Measurements from ENCODE around the gene SETD2.

The SETD2 gene

DNA sequence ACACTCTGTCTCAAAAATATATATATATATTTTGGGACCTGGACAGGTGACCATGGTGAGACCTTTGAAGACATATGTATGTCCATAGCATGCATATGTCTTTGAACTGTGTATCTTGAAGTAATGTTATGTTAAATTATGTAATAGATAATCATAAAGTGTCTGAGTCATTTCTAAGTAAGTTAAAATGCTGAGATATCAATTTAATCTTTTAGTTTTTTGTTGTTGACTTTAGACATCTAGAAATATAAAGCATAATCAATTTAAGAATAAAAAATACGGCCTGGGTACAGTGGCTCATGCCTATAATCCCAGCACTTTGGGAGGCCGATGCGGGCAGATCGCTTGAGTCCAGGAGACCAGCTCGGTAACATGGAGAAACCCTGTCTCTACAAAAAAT lies 12.7 kb upstream of the SETD2 start:
- H2BK5ac ChIP-seq (ENCODE audit: low read depth, low read length, poor library complexity) = no peak overlapping the region
- no peaks in the 10 kb centered on the region for H3K79me2 ChIP-seq (ENCODE audit: control insufficient read depth, insufficient read depth, low read length, poor library complexity)
- H3K4ac ChIP-seq (ENCODE audit: low read depth, low read length) = no peak overlapping the region
- H3K18ac ChIP-seq (ENCODE audit: low read length) = no peak overlapping the region
- H3K14ac ChIP-seq (ENCODE audit: low read length) = no peak overlapping the region
- H2AK5ac ChIP-seq (ENCODE audit: low read length) = no peak overlapping the region
- no peak overlapping the region for H2BK120ac ChIP-seq (ENCODE audit: insufficient read depth, low read length, poor library complexity)
- no peak overlapping the region for H3K4me3 ChIP-seq (ENCODE audit: low read depth, low read length)
- no peak overlapping the region for H4K8ac ChIP-seq (ENCODE audit: low read depth, low read length)
- no CpG with 5 or more reads among the region's 5 CpGs for WGBS (ENCODE audit: extremely low coverage, insufficient coverage, insufficient read length)
- no peaks in the 10 kb centered on the region for H3K9me3 ChIP-seq (ENCODE audit: insufficient read depth, low read depth, low read length)
- H3K4me2 ChIP-seq (ENCODE audit: low read length) = no peak overlapping the region
- peaks cover 3 to 8% of the 10 kb centered on the region in 2 experiments for H3K36me3 ChIP-seq (ENCODE audit: control insufficient read depth in 1 of 2, insufficient read depth in 2 of 2, low read length in 2 of 2)
- no peak overlapping the region for H2BK12ac ChIP-seq (ENCODE audit: low read length)
- no peak overlapping the region for H2AFZ ChIP-seq (ENCODE audit: insufficient read depth, low read length, poor library complexity)
- H3K9ac ChIP-seq (ENCODE audit: low read length) = no peak overlapping the region
- H3K79me1 ChIP-seq (ENCODE audit: low read length) = no peaks in the 10 kb centered on the region
- no peak overlapping the region for H3K27ac ChIP-seq (ENCODE audit: low read depth, low read length)
- no peak overlapping the region for H3K23ac ChIP-seq (ENCODE audit: low read length)
- DNase-seq = no peak
- no peaks in the 10 kb centered on the region for H3K27me3 ChIP-seq (ENCODE audit: insufficient read depth, low read length)
- no peak overlapping the region for H4K12ac ChIP-seq (ENCODE audit: low read depth, low read length)
- H4K91ac ChIP-seq (ENCODE audit: low read depth, low read length) = no peak overlapping the region
- no peaks in the 10 kb centered on the region for H3K4me1 ChIP-seq (ENCODE audit: control insufficient read depth in 1 of 2, insufficient read depth in 2 of 2, low read length in 2 of 2)

DNA sequence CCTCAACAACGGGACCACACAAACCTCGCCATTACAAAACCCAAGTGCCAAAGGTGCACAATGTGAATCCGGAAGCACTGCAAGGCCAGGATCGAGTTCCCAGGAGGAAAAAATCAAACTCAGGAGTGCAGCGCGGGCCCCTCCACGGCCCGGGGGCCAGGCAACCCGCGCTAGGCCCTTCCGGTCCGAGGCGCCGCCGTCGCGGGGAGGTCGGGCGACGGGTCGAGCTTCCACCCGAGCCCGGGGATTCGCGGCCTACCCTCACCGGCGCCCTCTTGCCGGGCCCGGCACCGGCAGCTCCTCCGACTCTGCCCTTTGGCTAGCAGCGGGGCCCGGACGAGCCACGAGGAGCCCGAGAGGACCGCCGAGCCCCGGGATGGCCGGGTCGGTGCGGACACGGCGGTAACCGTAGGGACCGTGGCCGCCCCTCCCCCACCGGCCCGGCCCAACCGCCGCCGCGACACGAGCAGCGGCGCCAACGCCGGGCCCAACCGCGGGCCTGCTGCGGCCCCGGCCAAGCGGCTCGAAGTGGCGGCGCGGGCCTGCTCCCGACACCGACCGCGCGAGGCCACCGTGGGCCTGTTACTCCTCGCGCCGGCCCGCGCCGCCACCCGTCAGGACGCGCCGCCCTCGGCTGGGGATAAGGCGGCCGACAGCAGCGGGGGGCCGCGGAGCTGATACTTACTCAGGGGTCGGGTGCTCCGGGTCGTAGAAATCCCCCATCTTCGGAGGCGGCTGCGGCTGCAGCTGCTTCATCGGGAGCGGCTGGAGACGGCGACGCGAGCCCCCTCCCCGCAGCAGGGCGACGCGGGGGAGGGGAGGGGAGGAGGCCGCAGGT lies 525 bp downstream of the SETD2 start:
- Histone ChIP-seq H2AFZ (ENCODE audit: insufficient read depth, low read length, poor library complexity) (peak overlapping the region; percentile 74), H3K27me3 (ENCODE audit: insufficient read depth, low read length) (no peaks in the 10 kb centered on the region), H4K91ac (ENCODE audit: low read depth, low read length) (peak overlapping the region; percentile 94), H2AK5ac (ENCODE audit: low read length) (peak overlapping the region; percentile 52), H3K79me1 (ENCODE audit: low read length) (peaks cover 15% of the 10 kb centered on the region), H3K4me2 (ENCODE audit: low read length) (peak overlapping the region; percentile 72), H2BK5ac (ENCODE audit: low read depth, low read length, poor library complexity) (peak overlapping the region; percentile 96), H4K12ac (ENCODE audit: low read depth, low read length) (peak overlapping the region; percentile 71), H3K36me3 (ENCODE audit: control insufficient read depth in 1 of 2, insufficient read depth in 2 of 2, low read length in 2 of 2) (no peaks in the 10 kb centered on the region), H3K4me3 (ENCODE audit: low read depth, low read length) (peak overlapping the region; percentile 91), H3K9me3 (ENCODE audit: insufficient read depth, low read depth, low read length) (no peaks in the 10 kb centered on the region), H4K8ac (ENCODE audit: low read depth, low read length) (peak overlapping the region; percentile 92), H3K14ac (ENCODE audit: low read length) (peak overlapping the region; percentile 94), H3K18ac (ENCODE audit: low read length) (peak overlapping the region; percentile 87), H3K27ac (ENCODE audit: low read depth, low read length) (peak overlapping the region; percentile 96), H3K4ac (ENCODE audit: low read depth, low read length) (peak overlapping the region; percentile 98), H2BK120ac (ENCODE audit: insufficient read depth, low read length, poor library complexity) (peak overlapping the region; percentile 82), H2BK12ac (ENCODE audit: low read length) (no peak overlapping the region), H3K4me1 (ENCODE audit: control insufficient read depth in 1 of 2, insufficient read depth in 2 of 2, low read length in 2 of 2) (no peaks in the 10 kb centered on the region), H3K79me2 (ENCODE audit: control insufficient read depth, insufficient read depth, low read length, poor library complexity) (peaks cover 23% of the 10 kb centered on the region), H3K23ac (ENCODE audit: low read length) (no peak overlapping the region), H3K9ac (ENCODE audit: low read length) (peak overlapping the region; percentile 88)
- WGBS (ENCODE audit: extremely low coverage, insufficient coverage, insufficient read length) = no CpG with 5 or more reads among the region's 106 CpGs
- peak; percentile 9 to 64 for DNase-seq

DNA sequence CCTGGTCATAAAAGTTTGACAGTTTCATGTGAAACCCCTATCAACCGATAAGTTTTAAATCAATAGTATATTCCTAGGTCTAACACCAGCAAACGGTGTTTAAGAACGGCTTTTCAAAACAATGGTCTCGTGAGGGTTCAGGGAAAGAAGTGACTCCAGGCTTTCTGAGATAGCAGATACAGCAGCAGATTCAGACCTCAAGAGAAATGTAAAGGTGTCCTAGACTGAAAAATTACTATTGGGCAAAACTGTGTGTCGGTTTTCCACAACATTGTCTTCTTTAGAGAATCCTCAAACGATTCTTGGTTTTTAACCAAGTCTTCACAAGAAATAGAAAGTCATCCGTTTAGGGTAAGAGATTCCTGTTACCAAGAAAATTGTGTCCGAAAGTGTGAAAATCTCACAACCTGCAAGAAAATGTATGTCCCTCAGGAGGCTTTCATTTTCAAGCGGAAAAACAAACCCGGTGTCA lies 1.2 kb downstream of the SETD2 start:
- H2AK5ac ChIP-seq (ENCODE audit: low read length) = no peak overlapping the region
- H2BK5ac ChIP-seq (ENCODE audit: low read depth, low read length, poor library complexity) = peak overlapping the region; percentile 96
- no CpG with 5 or more reads among the region's 10 CpGs for WGBS (ENCODE audit: extremely low coverage, insufficient coverage, insufficient read length)
- H3K4me2 ChIP-seq (ENCODE audit: low read length) = peak overlapping the region; percentile 72
- peaks cover 23% of the 10 kb centered on the region for H3K79me2 ChIP-seq (ENCODE audit: control insufficient read depth, insufficient read depth, low read length, poor library complexity)
- H3K9ac ChIP-seq (ENCODE audit: low read length) = peak overlapping the region; percentile 88
- no peak overlapping the region for H3K18ac ChIP-seq (ENCODE audit: low read length)
- H2BK12ac ChIP-seq (ENCODE audit: low read length) = no peak overlapping the region
- H2BK120ac ChIP-seq (ENCODE audit: insufficient read depth, low read length, poor library complexity) = peak overlapping the region; percentile 41
- H4K8ac ChIP-seq (ENCODE audit: low read depth, low read length) = peak overlapping the region; percentile 92
- peak overlapping the region; percentile 71 for H4K12ac ChIP-seq (ENCODE audit: low read depth, low read length)
- no peak overlapping the region for H4K91ac ChIP-seq (ENCODE audit: low read depth, low read length)
- no peak for DNase-seq
- peak overlapping the region; percentile 91 for H3K4me3 ChIP-seq (ENCODE audit: low read depth, low read length)
- H3K14ac ChIP-seq (ENCODE audit: low read length) = peak overlapping the region; percentile 94
- peak overlapping the region; percentile 98 for H3K4ac ChIP-seq (ENCODE audit: low read depth, low read length)
- no peaks in the 10 kb centered on the region for H3K36me3 ChIP-seq (ENCODE audit: control insufficient read depth in 1 of 2, insufficient read depth in 2 of 2, low read length in 2 of 2)
- no peak overlapping the region for H3K23ac ChIP-seq (ENCODE audit: low read length)
- H3K4me1 ChIP-seq (ENCODE audit: control insufficient read depth in 1 of 2, insufficient read depth in 2 of 2, low read length in 2 of 2) = no peaks in the 10 kb centered on the region
- H2AFZ ChIP-seq (ENCODE audit: insufficient read depth, low read length, poor library complexity) = no peak overlapping the region
- H3K27me3 ChIP-seq (ENCODE audit: insufficient read depth, low read length) = no peaks in the 10 kb centered on the region
- peak overlapping the region; percentile 96 for H3K27ac ChIP-seq (ENCODE audit: low read depth, low read length)
- H3K79me1 ChIP-seq (ENCODE audit: low read length) = peaks cover 15% of the 10 kb centered on the region
- H3K9me3 ChIP-seq (ENCODE audit: insufficient read depth, low read depth, low read length) = no peaks in the 10 kb centered on the region

DNA sequence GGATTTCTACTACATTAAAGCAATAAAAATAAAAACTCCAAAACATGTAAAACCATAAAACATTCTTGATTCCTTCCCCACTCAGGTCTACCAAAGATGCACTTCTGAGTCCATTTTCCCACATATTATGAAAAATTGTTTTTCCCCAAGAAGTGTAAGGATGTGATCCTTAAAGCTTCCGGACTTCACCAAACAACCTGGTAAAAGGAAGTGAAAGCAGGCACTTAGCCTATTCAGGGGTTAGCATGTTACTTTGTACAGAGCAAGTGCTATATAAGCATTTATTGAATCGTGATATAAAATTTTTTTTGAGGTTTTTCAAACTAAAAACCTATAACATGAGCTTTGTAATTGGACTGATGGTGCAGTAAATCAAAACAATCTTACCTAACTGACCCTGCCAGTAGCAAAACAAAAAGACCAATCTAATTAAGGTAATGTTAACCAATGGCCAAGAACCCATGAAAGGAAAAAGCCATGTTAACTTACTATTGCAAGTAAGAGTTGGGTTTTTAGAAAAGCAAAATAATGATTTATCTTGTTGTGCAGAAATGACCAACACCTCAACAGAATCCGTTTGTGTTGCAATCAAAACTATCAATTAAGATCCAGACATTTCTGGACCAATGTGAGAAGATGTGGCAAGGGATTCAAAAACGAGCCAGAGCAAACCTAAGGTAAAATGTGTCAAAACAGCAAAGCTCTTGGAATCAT lies 1.8 kb downstream of the SETD2 start:
- Histone ChIP-seq H2AFZ (ENCODE audit: insufficient read depth, low read length, poor library complexity) (no peak overlapping the region), H3K14ac (ENCODE audit: low read length) (no peak overlapping the region), H3K79me2 (ENCODE audit: control insufficient read depth, insufficient read depth, low read length, poor library complexity) (peaks cover 26% of the 10 kb centered on the region), H4K12ac (ENCODE audit: low read depth, low read length) (no peak overlapping the region), H2BK12ac (ENCODE audit: low read length) (no peak overlapping the region), H3K4ac (ENCODE audit: low read depth, low read length) (peak overlapping the region; percentile 86), H3K9me3 (ENCODE audit: insufficient read depth, low read depth, low read length) (no peaks in the 10 kb centered on the region), H3K4me2 (ENCODE audit: low read length) (peak overlapping the region; percentile 72), H3K18ac (ENCODE audit: low read length) (no peak overlapping the region), H3K9ac (ENCODE audit: low read length) (no peak overlapping the region), H3K27me3 (ENCODE audit: insufficient read depth, low read length) (no peaks in the 10 kb centered on the region), H4K8ac (ENCODE audit: low read depth, low read length) (no peak overlapping the region), H3K4me1 (ENCODE audit: control insufficient read depth in 1 of 2, insufficient read depth in 2 of 2, low read length in 2 of 2) (no peaks in the 10 kb centered on the region), H2BK5ac (ENCODE audit: low read depth, low read length, poor library complexity) (no peak overlapping the region), H3K79me1 (ENCODE audit: low read length) (peaks cover 15% of the 10 kb centered on the region), H3K36me3 (ENCODE audit: control insufficient read depth in 1 of 2, insufficient read depth in 2 of 2, low read length in 2 of 2) (no peaks in the 10 kb centered on the region), H3K27ac (ENCODE audit: low read depth, low read length) (no peak overlapping the region), H2AK5ac (ENCODE audit: low read length) (no peak overlapping the region), H3K4me3 (ENCODE audit: low read depth, low read length) (no peak overlapping the region), H4K91ac (ENCODE audit: low read depth, low read length) (no peak overlapping the region), H2BK120ac (ENCODE audit: insufficient read depth, low read length, poor library complexity) (no peak overlapping the region), H3K23ac (ENCODE audit: low read length) (no peak overlapping the region)
- WGBS (ENCODE audit: extremely low coverage, insufficient coverage, insufficient read length) = no CpG with 5 or more reads among the region's 4 CpGs
- peak in 1 of 2 donors; percentile 5 for DNase-seq

Data from trophoblast cell (in vitro differentiated cells and primary cell).